NT2/D1 (cell line): ENCODE results near the gene TRMT2A.
"Not testable (repeated sequence)": the region's sequence is repeated elsewhere in the genome, so short reads cannot be mapped to it uniquely, and the experiment has no call there.

Experiments
- DNase-seq: peaks from one replicate; pipeline ENCODE4 v3.0.0-alpha.2; 2011; ENCODE audit warnings: low read depth, low spot score
- H3K27me3 ChIP-seq: 2 replicates; pipeline ENCODE4 v1.6.0; 2011; ENCODE audit warnings: mild to moderate bottlenecking; ENCODE audit not compliant: insufficient read length, insufficient read depth
- H3K36me3 ChIP-seq: 2 replicates; pipeline ENCODE4 v1.6.1; 2011; ENCODE audit warnings: mild to moderate bottlenecking, low read length, mixed read lengths; ENCODE audit not compliant: insufficient read depth, insufficient read length
- H3K4me1 ChIP-seq: 2 replicates; pipeline ENCODE4 v1.5.1; 2011; ENCODE audit not compliant: insufficient read depth, insufficient read length
- H3K4me3 ChIP-seq: 2 replicates; pipeline ENCODE4 v1.5.1; 2011; ENCODE audit warnings: low read depth; ENCODE audit not compliant: insufficient read length
- H3K9ac ChIP-seq: 2 replicates; pipeline ENCODE4 v1.6.0; 2011; ENCODE audit warnings: low read depth; ENCODE audit not compliant: insufficient read length
- H3K9me3 ChIP-seq: 2 replicates; pipeline ENCODE4 v1.5.1; 2011; ENCODE audit warnings: mild to moderate bottlenecking, low read length; ENCODE audit not compliant: insufficient read depth
- SUZ12 ChIP-seq: IDR thresholded peaks from 2 replicates; pipeline ENCODE4 v1.6.1; 2011; ENCODE audit not compliant: insufficient read length, insufficient read depth; ENCODE audit errors: extremely low read depth
- YY1 ChIP-seq: IDR thresholded peaks from 2 replicates; pipeline ENCODE4 v1.6.1; 2011; ENCODE audit not compliant: insufficient read length, insufficient read depth
- ZNF274 ChIP-seq: IDR thresholded peaks from 2 replicates; pipeline ENCODE4 v1.6.1; 2011; ENCODE audit warnings: mild to moderate bottlenecking, low read depth, low read length

TRMT2A gene

GRCh38 chr22:20068640-20069039 is 48.4 kb downstream of the TRMT2A start:
- no peak overlapping the region for H3K9ac ChIP-seq
- peaks cover 8% of the 10 kb centered on the region for H3K36me3 ChIP-seq
- TF ChIP-seq SUZ12 (no peak), YY1 (no peak), ZNF274 (no peak)
- peaks cover 2% of the 10 kb centered on the region for H3K4me1 ChIP-seq
- no peaks in the 10 kb centered on the region for H3K9me3 ChIP-seq
- DNase-seq = no peak
- no peaks in the 10 kb centered on the region for H3K27me3 ChIP-seq
- H3K4me3 ChIP-seq = no peak overlapping the region

GRCh38 chr22:20067384-20067682 is 49.7 kb downstream of the TRMT2A start:
- not testable (repeated sequence) for H3K4me1 ChIP-seq, H3K9me3 ChIP-seq, DNase-seq, H3K4me3 ChIP-seq, H3K9ac ChIP-seq, H3K27me3 ChIP-seq
- peaks cover 14% of the 10 kb centered on the region for H3K36me3 ChIP-seq

GRCh38 chr22:20066617-20067383 is 50.2 kb downstream of the TRMT2A start:
- Histone ChIP-seq H3K4me1 (peaks cover 2% of the 10 kb centered on the region), H3K9me3 (no peaks in the 10 kb centered on the region), H3K9ac (no peak overlapping the region), H3K27me3 (no peaks in the 10 kb centered on the region), H3K4me3 (no peak overlapping the region), H3K36me3 (peaks cover 14% of the 10 kb centered on the region)
- DNase-seq = no peak
- TF ChIP-seq YY1 (no peak), ZNF274 (no peak), SUZ12 (no peak)

- no peak for TF ChIP-seq SUZ12
- TF ChIP-seq YY1 = no peak
- TF ChIP-seq ZNF274 = no peak
- DNase-seq = no peak
- H3K36me3 ChIP-seq = peaks cover 19% of the 10 kb centered on the region
- H3K9me3 ChIP-seq = no peaks in the 10 kb centered on the region
- no peaks in the 10 kb centered on the region for H3K27me3 ChIP-seq
- H3K4me3 ChIP-seq = no peak overlapping the region
- H3K4me1 ChIP-seq = peaks cover 2% of the 10 kb centered on the region
- H3K9ac ChIP-seq = no peak overlapping the region
Measured at GRCh38 chr22:20065896-20066616, 51.0 kb downstream of the TRMT2A start.

GRCh38 chr22:20064545-20065262 is 52.3 kb downstream of the TRMT2A start:
- Histone ChIP-seq H3K27me3 (no peaks in the 10 kb centered on the region), H3K4me1 (no peaks in the 10 kb centered on the region), H3K9me3 (no peaks in the 10 kb centered on the region), H3K36me3 (peaks cover 19% of the 10 kb centered on the region), H3K4me3 (no peak overlapping the region), H3K9ac (no peak overlapping the region)
- TF ChIP-seq ZNF274 (no peak), SUZ12 (no peak), YY1 (no peak)
- DNase-seq = no peak

GRCh38 chr22:20064140-20064480 is 52.9 kb downstream of the TRMT2A start:
- no peaks in the 10 kb centered on the region for H3K4me1 ChIP-seq
- DNase-seq = no peak
- H3K9ac ChIP-seq = no peak overlapping the region
- H3K36me3 ChIP-seq = peaks cover 19% of the 10 kb centered on the region
- H3K4me3 ChIP-seq = no peak overlapping the region
- no peaks in the 10 kb centered on the region for H3K27me3 ChIP-seq
- H3K9me3 ChIP-seq = no peaks in the 10 kb centered on the region
- TF ChIP-seq ZNF274 (no peak), SUZ12 (no peak), YY1 (no peak)

GRCh38 chr22:20063271-20064139 is 53.5 kb downstream of the TRMT2A start:
- Histone ChIP-seq H3K4me3 (no peak overlapping the region), H3K9me3 (no peaks in the 10 kb centered on the region), H3K4me1 (no peaks in the 10 kb centered on the region), H3K9ac (no peak overlapping the region), H3K27me3 (no peaks in the 10 kb centered on the region), H3K36me3 (peaks cover 19% of the 10 kb centered on the region)
- no peak for TF ChIP-seq ZNF274
- TF ChIP-seq YY1 = no peak
- TF ChIP-seq SUZ12 = no peak
- DNase-seq = no peak
